ENCODE results near the gene ATP6AP1. TPM values are rescaled to one million over a fixed set of nuclear protein-coding genes. Genes with fewer than 3 reads are reported as not detected.

ATP6AP1 gene
- total and polyA plus RNA-seq, 2 donors (not counting 1 experiment from before 2014, with no cell fraction given) = 47.1 to 57.7 TPM

DNA sequence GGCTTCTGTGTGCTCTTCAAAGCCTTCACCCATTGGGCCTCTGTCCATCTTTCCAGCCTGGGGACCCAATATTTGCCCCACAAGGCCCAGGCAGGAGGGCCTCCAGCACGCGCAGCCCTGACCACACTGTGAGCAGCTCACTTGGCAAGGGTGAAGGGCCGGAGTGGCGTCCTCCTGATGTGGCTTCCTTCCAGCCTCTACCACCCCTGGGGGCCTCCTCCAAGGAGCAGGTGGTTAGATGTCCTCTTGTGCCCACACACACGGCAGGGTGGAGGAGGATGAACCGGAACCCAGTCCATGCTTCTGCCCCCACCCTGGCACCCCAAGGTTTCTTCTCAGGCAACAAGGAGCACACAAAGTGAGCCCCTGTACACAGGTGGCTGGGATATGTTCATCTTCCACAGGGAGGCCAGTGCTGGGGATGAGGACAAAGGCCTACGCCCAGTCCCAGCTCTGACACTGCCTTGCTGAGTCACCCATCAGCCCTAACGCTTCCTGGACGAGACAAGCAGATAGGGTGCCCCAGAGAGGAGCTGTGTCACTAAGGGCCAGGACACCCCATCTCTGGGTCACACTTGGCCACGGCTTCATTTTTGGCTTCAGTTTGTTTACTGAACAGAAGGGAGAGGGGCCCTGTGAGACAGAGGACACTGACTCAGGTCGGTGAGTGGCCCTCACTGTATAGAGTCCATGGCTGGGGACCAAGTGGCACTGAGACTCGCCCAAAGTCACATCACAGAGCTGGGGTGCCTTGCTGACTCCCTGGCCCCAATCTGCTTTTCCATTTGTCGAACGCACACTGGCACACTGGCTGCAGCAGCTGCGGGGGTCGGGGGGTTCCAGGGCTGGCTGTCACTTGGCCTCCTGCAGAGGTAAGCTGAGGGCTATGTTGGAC, 56.0 kb downstream of the ATP6AP1 start:
- peak overlapping the region; percentile 82 for H3K4me2 ChIP-seq (replicated peaks; ENCODE audit: low read depth, low read length, poor library complexity, severe bottlenecking)
- no peaks in the 10 kb centered on the region for H3K27me3 Mint-ChIP-seq
- ChIA-PET CTCF (interaction anchor here (2.7 kb wide), 1 partner anchor 43 kb away, joined by 12 read pairs; no protein-coding TSS in a partner anchor), POLR2A (no interaction called here)
- no peaks in the 10 kb centered on the region for H3K9me3 Mint-ChIP-seq (ENCODE audit: insufficient read depth)
- H3K36me3 ChIP-seq (replicated peaks in 1 of 2; ENCODE audit: control extremely low read depth in 1 of 2, control insufficient read depth in 1 of 2, extremely low read depth in 1 of 2, insufficient read depth in 2 of 2, low read length in 1 of 2) = peaks cover 0 to 13% of the 10 kb centered on the region in 2 experiments
- H3K4me3 Mint-ChIP-seq = peak overlapping the region; percentile 26
- H3K27ac ChIP-seq (ENCODE audit: low read length in 2 of 2) = no peak overlapping the region
- ATAC-seq (ENCODE audit: low read depth) = no peak
- DNase-seq = no peak
- no peaks in the 10 kb centered on the region for H3K9me3 ChIP-seq (ENCODE audit: control extremely low read depth in 1 of 3, control insufficient read depth in 2 of 3, insufficient read depth in 1 of 3, low read length in 2 of 3)
- H3K4me1 ChIP-seq (ENCODE audit: control insufficient read depth in 2 of 2, insufficient read depth in 2 of 2, low read length in 2 of 2) = peaks cover 9 to 36% of the 10 kb centered on the region in 2 donors
- H3K27me3 ChIP-seq (replicated peaks in 1 of 4; ENCODE audit: control extremely low read depth in 1 of 4, control insufficient read depth in 3 of 4, insufficient read depth in 4 of 4, low read length in 3 of 4) = no peaks in the 10 kb centered on the region
- peaks cover 15% of the 10 kb centered on the region for H3K79me2 ChIP-seq (ENCODE audit: control insufficient read depth, insufficient read depth, low read length)
- H4K20me1 ChIP-seq (ENCODE audit: control insufficient read depth, insufficient read depth, low read length, poor library complexity, severe bottlenecking) = no peaks in the 10 kb centered on the region
- H3K9ac ChIP-seq (ENCODE audit: low read length) = no peak overlapping the region
- intact Hi-C loops (cut with micrococcal nuclease) = no loop called here
- no peak overlapping the region for H3K27ac Mint-ChIP-seq
- H2AFZ ChIP-seq (ENCODE audit: insufficient read depth, low read depth, low read length, poor library complexity, severe bottlenecking) = no peak overlapping the region
- TF ChIP-seq, protein P1, sequence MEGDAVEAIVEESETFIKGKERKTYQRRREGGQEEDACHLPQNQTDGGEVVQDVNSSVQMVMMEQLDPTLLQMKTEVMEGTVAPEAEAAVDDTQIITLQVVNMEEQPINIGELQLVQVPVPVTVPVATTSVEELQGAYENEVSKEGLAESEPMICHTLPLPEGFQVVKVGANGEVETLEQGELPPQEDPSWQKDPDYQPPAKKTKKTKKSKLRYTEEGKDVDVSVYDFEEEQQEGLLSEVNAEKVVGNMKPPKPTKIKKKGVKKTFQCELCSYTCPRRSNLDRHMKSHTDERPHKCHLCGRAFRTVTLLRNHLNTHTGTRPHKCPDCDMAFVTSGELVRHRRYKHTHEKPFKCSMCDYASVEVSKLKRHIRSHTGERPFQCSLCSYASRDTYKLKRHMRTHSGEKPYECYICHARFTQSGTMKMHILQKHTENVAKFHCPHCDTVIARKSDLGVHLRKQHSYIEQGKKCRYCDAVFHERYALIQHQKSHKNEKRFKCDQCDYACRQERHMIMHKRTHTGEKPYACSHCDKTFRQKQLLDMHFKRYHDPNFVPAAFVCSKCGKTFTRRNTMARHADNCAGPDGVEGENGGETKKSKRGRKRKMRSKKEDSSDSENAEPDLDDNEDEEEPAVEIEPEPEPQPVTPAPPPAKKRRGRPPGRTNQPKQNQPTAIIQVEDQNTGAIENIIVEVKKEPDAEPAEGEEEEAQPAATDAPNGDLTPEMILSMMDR (IDR thresholded peaks at IDR 0.05) = no peak
- no peak for TF ChIP-seq EZH2 (IDR thresholded peaks at IDR 0.05; ENCODE audit: borderline replicate concordance, insufficient read depth, low read depth, low read length, poor library complexity, severe bottlenecking)
- no peak overlapping the region for H3K4me3 ChIP-seq (ENCODE audit: control extremely low read depth in 1 of 5, extremely low read depth in 1 of 5, insufficient read depth in 1 of 5, low read depth in 2 of 5, low read length in 4 of 5)
- H3K4me1 Mint-ChIP-seq = peaks cover 19% of the 10 kb centered on the region
- 90% methylated on average over 12 of the region's 16 CpGs for WGBS (ENCODE audit: insufficient coverage)
